A549 treated with CpdA at 1 μM for 4 hours (cell line): ENCODE results near the gene SLC5A7. TPM values are rescaled to one million over a fixed set of nuclear protein-coding genes. Genes with fewer than 3 reads are reported as not detected.

ENCODE experiments used
- total RNA-seq: library from RNA; stranded (reverse); fragments of 200-300 nt; extraction: Qiagen RNA extraction; gene quantifications from 5 replicates; pipeline ENCODE4 v1.2.3, GENCODE V29; 2022; ENCODE audit warnings: low read depth

SLC5A7 gene
- total RNA-seq, result not detected in 5 replicates

DNA sequence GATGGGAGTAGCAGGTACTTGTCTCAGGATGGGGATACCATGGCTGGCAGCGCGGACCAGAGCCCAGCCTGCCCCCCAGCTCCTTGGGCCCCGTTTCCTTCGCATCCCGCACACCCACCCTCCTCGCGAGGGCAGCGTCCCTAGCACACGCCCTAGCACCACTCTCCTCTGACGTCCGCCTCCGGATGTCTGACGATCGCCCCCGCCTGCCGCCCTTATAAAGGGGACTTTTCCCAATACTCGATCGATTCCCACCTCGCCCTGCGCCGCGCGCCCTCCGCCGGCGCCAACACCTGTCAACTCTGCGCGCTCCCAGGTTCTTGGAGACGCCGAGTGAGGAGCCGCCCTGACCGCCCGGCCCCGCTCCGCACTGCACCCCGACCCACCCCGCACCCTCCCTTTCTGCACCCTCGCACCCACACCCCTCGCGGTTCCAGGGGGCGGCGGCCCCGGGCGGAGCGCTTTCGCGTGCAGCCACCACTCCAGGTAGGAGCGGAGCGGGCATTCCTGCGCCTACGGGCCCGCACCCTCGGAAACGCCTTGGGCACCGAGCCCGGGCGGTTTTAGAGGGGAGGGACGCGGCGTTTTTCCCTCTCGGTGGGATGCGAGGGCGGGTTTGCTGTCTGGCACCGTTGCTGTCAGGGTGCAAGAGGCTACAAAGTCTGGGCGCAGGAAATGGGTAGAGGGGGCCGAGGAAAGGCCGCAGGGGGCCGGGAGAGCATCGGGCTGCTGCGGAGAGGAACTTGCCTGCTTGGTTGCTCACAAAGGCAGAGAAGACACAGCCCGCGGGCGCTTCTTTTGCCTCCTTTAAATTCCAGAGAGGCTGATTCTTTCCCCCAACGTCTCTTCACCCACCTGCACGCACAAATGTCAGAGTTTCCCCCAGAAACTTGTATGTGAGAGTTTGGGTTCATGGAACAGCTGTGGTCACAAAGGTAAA lies at the start of gene SLC5A7:
TSS of gene SLC5A7 (plus strand) at position 247 of the 940 bp plus-strand sequence. CDS start 1,632 bp downstream, outside the sequence.

Other genes with a start within 250 kb of the SLC5A7 start
- gene RGPD4, start 159.6 kb upstream of the SLC5A7 start, total RNA-seq, result 0.06 to 0.07 TPM (median 0.06 TPM) in 4 of 5 replicates, not detected in the other